NCI-H2196 (cell line): Measurements from ENCODE around the gene TMEM221.

Experiments used
- DNase-seq: peaks from one replicate; lab custom pipeline; 2025; ENCODE audit not compliant: unreplicated experiment; lab: John Stamatoyannopoulos, UW

Gene TMEM221

DNA sequence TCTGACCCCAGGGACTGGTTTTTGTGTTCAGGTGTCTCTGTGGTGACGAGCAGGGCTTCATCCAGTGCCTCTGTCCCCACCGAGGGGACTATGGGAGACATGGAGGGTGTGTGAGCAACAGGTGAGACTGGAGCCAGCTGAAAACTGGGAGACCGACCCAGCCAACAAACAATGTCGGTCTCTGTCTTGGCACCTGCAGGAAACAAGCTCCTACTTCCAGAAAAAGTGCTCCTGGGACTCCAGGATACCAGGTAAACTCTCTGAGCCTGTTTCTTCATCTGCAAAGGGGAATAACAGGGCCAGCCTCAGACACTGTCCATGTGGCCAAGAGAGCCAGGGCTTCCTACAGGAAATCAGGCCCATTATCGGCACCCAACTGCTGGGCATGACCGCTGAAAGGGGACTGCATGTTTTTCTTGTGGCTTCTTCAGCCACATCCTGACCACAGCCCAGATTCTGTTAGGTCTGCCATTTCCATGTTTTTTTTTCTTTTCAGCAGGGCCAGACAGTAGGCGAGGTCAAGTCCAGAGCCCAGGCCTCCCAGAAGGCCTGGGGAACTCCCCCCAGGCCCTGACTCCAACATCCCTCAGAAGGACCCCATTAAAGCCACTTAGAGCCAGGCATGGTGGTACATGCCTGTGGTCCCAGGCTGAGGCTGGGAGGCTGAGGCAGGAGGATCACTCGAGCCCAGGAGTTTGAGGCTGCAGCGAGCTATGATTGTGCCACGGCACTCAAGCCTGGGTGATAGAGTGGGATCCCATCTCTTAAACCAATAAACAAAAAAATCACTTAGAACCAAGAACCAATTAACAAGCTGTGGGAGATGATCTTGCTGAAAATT, 42.2 kb downstream of the TMEM221 start:
- DNase-seq = no peak

DNA sequence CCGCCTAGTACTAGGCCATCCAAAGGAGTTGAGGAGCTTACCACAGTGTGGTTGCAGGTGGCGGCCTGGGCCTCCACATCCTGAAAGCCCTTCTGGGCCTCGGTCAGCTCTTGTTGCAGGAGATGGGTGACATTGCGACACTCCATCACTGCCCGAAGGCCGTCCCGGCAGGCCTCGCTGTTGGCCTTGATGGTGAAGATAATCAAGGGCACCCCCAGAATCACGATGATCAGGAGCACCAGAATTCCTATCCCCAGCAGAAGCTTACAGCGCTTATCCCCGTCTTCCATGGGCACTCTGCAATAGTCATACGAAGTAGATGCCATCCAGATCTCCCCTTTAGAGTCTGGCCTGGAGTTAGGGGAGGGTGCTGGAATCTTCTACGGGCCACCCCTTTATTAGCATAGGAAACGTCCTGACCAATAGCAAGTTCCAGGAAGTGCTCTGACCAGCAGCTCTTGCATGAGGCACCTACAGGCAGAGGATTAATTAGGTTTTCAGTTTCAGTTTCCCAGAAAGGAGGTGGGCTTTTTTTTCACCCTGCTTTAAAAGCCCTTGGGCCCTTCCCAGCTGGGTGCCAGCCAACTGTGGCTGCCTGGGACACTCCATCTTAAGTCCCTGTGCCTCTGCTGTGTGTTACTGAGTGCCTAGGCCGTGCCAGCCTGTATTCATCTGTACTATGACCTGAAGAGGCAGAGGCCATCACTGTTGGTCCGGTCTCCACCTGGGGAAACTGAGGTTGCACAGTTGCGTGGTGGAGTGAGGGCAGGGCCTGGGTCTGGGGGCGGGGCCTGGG, 43.0 kb downstream of the TMEM221 start, which contains the start of gene BST2:
Gene BST2 (minus strand): TSS at position 381 of the 796 bp plus-strand sequence. CDS start 55 bp downstream, at position 326.
- peak; percentile 66 for DNase-seq

DNA sequence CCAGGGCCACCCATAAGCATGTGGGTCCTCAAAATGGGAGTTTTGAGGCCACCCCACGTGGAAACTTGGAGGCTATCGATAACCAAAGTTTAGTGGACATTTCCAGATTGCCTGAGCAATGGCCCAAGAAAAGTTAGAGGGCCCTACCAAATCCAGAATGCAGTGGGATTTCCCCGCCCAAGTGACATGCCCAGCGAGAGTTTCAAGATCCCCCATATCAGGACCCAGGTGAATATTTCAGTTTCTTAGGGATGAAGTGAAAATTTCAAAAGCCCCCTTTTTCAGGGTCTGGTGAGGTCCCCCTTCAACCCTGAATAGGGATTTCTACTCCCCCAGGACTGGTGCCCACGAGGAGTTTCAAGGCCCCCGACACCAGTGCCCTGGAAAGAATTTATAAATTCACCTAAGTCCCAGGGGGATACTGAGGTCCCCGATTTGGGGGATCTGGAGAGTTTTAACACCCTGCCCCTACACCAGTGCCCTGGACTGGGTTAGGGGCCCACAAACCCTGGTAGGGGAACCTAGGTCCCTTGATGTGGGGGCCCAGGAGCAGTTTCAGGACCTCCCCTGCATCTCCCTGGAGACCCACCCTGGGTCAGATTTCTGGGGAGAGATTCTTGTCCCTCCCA, 43.7 kb downstream of the TMEM221 start:
- DNase-seq = no peak

DNA sequence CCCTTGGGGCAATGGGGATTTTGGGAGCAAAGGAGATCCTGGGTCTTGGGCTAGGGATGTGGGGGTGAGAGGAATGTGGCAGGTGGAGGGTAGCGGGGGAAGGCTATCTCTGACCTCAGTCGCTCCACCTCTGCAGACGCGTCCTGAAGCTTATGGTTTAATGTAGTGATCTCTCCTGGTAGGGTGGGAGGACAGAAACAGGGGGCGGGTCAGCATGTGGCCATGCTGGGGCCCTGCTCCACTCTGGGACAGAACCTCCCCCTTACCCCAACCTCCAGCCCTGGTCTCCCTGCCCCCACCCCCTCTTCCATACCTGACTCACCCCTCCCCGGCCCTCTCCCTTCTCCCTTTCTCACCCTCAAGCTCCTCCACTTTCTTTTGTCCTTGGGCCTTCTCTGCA, 44.5 kb downstream of the TMEM221 start:
- DNase-seq = no peak

DNA sequence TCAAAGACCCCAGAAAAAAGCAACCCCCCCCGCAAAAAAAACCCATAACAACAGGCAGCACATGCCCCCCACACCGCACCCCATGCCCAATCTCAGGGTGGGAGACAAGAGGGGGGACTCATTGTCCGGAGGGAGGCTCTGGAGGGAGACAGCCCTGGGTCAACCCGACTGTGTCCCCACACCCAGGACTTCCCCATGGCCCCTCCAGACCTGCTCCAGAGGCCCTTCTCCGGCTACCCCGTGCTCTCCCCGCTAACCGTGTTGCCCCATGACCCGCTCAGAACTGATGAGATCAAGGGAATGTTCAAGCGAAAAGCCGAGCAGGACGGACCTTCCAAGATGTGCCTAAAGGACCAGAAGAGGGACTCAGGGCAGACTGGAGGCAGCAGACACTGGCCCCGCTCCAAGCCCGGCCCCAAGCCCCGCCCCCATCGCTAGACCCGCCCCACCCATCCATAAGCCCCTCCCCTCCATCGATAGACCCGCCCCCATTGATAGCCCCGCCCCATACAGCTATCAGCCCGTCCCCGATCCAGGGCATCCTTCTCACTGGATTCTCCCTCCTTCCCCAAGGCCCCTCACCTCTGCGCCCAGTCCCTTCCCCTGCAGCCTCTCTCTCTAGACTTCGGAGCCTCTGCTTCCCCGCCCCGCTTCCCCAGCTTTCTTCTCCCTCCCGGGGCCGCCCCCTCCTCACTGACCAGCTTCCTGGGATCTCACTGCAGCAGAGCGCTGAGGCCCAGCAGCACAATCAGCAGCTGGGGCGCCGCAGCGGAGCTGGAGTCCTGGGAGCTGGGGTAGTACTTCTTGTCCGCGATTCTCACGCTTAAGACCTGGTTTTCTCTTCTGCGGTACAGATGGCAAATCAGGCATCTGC, 45.2 kb downstream of the TMEM221 start:
- no peak for DNase-seq

DNA sequence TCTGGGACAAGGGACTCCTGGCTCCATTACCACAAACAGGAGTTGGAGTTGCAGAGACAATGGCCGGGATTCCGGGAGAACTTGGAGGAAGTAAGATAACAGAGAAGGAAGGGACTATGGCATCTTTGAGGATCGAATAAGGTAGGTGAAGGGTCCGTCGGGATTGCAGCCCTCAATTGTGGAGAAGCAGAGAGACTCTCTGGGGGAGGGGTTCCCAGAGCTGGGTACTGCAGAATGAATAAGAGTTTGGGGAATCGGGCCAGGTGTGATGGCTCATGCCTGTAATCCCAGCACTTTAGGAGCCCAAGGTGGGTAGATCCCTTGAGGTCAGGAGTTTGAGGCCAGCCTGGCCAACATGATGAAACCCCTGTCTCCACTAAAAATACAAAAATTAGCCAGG, 46.8 kb downstream of the TMEM221 start:
- DNase-seq = no peak

DNA sequence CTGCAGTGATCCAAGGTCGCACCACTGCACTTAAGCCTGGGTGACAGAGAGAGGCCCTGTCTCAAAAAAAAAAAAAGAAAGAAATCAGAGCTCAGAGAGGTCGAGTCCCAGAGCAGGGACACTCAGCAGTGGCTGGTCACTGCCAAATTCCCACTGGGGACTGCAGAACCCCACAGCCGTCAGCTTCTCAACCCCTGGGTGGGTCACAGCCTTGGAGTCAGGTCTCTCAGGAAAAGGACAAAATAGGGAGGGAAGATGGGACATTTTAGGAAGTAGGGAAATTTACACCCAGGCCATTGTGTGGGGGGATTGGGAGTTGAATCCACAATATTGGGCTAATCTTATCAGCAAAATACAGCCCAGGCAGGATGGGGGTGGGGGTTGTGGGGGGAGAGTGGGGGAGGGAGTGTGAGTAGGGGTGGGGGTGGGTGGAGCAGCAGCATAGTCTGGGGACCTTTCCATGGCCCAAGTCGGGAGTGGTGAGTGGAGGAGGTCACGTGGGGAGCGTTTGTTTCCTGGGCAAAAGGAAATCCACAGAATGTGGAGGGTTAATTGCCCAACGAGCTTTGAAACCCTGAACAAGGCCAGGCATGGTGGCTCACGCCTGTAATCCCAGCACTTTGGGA, 49.5 kb downstream of the TMEM221 start:
- DNase-seq = no peak

DNA sequence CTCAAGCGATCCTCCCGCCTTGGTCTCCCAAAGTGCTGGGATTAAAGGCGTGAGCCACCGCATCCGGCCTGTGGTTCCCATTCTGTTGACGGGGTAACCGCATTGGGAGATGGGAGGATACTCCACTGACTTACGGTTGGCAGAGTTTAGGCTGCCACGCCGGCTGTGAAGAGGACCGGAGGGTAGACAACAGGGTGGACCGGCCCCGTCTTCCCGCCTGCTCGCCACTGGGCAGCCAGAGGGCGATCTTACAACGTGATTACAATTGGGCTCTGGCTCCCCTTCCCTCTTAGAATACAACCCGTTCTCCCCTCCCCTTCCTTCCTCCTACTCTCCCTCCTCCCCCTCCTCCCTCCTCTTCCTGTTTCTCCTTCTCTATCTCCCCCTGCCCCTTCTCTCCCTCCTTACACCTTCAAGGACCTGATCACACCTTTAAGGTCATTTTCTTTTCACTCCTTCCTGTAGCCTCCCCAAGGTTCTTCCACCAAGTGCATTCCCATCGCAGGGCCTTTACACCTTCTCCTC, 53.5 kb downstream of the TMEM221 start:
- DNase-seq = peak; percentile 73

DNA sequence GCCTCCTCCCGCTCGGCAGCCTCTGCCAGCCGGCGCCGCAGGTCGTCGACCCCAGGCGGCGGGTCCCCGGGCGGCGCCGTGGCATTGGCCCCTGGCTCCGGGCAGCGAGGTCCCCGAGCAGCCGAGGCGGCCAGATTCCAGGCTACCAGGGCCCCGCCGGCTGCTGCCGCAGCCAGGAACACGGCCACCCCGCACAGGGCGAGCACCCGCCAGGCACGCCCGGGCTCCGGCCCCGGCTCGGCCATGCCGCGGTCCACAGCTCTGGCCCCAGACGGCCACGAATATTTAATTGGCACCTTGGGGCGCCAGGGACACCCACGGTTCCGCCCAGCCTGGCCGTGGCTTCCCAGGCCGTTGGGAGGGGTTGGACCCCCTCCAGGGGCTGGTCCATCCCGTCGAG, 54.6 kb downstream of the TMEM221 start, which contains the start of gene CCDC194:
Gene CCDC194 (minus strand): TSS at position 283 of the 400 bp plus-strand sequence. CDS start 38 bp downstream, at position 245.
- DNase-seq = no peak

DNA sequence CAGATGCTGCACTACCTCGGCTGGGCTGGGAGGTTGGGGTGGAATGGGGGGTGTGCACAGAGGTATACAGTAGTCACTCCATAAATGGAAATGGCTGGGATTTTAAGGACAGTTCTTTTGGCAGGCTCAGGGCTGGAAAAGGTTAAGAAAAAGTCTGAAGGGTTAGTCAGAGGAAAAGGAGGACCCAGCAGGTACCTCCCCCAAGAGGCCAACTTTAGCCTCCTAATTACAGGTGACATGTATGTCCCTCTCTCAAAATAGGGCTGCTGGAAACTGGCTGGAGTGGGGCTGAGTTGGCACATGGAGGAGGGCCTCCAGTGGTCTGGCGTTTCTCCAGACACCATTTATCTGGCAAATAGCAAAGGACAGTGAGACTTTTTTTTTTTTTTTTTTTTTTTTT, 55.5 kb downstream of the TMEM221 start:
- DNase-seq = no peak

DNA sequence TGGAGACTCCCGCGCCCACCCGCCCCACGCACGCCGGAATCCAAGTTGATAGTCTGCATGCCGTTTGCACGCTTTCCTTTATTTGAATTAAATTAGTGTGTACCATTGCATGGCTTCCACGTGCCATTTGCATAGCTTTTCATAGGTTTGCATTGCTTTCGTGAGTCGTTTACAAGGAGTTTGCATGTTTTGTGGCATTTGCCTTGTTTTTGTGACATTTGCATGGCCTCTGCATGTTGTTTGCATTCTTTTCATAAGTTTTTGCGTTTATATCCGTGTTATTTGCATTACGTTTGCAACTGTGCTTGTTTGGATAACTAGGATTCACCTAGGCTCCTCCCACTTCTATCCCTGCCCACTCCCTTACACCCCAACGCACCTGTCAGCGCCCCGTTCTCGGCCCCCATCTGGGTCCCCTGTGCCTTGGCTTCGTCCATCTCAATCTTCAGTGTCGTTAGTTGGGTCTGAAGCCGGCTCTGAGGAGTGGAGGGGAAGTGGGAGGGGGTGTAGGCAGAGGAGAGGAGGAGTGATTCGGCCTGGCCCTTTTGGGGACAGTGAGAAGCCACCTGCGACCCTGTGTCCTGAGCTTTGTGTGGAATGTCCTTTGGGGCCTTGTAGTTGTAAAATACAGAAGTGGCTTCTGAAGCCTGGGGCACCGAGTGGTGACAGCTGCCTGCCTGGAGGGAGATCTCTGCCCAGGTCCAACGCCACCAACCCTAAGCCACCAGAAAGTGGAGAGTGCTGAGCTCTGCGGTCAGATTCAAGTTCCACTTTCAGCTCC, 56.9 kb downstream of the TMEM221 start:
- DNase-seq = no peak

DNA sequence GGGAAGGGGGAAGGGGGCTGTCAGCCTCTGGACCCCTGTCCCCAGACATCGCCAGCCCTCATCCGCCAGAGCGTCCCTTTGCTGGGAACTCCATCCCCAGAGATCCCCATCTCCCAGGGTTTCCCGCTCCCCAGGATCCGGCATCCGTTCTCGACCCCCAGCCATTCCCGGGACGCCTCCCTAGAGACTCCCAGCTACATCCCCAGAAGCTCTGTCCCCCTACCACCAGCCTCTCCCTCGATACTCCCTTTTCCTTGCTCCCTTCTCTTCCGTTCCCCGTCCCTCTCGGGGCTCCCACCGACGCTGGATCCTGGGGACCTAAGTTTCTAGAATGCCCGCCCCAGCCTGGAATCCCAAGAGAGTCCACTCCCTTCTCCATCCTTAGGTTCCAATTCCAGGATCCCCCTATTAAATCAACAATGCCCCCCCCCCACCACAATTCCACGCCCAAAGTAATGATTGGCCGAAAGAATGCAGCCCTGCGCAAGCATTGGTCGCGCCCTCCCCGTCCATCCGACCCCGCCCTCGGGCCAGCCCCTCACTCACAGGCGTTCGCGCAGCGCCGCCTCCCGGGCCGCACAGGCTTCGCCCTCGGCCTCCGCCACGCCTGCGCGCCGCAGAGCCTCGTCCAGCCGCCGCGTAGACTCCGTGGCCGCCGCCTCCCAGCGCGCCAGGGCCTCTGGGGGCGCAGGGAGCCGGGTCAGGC, 57.6 kb downstream of the TMEM221 start:
- DNase-seq = peak; percentile 95

DNA sequence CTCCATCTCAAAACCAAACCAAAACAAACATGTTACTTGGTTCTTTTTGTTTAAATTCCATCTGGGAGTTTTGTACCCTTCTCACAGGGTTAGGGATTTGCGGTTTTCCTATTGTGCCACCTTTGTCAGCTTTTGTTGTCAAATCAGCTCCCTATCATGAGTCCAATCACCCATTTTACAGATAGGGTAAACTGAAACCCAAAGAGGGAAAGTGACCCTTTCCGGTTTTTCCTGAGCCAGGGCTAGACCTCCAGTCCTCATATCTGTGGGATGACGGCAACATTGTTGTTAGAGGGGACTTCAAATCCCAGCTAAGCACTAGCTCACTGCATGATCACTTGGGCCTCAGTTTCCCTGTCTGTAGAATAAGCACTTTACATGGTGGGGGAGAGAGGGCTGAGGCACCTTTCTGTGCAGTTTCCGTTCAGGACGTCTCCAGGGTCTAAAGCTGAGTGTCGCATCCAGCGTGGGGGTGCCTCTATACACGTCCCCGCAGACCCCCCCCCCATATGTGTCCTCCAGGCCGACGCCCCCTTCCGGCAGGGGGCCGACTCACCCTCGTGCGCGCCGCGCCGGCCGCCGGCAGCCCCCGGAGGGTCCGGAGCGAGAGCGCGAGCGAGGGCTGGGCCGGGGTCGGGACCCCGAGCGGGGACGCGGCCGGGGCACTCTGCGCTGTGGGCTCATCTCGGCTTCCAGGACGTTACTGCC, 58.4 kb downstream of the TMEM221 start:
- DNase-seq = no peak

DNA sequence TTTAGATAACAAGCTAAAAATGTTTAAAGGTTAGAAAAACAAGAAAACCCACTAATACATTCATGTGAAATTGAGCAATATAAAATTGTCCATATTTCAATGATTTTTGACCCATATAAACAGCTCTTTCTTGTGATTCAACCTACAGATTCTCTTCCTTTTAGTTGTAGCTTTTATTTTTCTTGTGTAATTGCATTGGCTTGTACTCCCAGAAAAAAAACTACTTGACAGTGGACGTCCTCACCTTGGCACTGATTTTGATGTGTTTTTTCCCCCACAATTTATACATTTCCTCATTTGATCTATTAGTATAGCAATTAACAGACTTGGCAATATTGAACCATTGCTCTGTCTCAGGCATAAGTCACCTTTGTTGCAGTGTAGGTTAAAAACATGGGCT, 59.2 kb downstream of the TMEM221 start:
- no peak for DNase-seq

DNA sequence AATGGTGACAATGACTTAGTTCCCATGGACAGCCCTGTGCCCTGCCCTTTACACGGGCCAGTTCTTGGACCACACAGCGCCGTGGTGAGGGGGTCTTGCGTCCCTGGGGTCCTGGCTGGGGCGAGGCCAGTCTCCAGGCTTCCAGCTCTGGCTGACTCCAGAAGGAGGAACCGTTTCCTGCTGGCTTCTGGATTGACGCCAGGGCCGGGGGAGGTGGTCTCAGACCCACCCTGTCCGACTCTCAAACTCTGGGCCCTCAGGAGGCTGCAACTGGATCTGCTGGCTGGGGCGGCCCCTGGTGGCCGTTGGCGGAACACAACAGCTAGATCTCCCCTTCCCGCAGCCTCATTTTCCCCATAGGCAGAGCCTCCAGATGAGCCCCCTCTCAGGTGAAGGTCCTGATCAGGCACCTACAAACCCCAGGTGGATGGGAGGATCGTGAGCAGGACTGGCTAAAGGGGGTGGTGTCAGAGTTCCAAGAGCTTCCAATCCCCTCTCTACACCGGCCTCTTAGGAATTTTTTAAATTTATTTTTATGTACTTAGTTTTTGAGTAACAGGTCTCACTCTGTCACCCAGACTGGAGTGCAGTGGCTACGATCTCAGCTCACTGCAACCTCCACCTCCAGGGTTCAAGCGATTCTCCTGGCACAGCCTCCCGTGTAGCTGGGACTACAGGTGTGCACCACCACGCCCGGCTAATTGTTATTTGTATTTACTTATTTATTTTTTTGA, 62.4 kb downstream of the TMEM221 start:
- DNase-seq = peak; percentile 59
